ENCODE measurements around the gene FAM217B. TPM values are rescaled to one million over a fixed set of nuclear protein-coding genes. Genes with fewer than 3 reads are reported as not detected.
A peak's percentile ranks its signal among the peaks of the same experiment; 100 is the strongest.

Gene FAM217B
- total RNA-seq, 4 donors from 2014 or later: 5.1 to 9.3 (median 6.4) TPM

GRCh38 chr20:59923514-59923913, 16.7 kb upstream of the FAM217B start:
- intact Hi-C loops (cut with DNase I): no loop called here
- Histone ChIP-seq H3K27me3 (no peaks in the 10 kb centered on the region), H3K9me3 (no peaks in the 10 kb centered on the region), H3K4me1 (peaks cover 0 to 5% (median 0%) of the 10 kb centered on the region in 3 donors), H3K4me3 (no peak overlapping the region), H3K36me3 (no peaks in the 10 kb centered on the region), H3K27ac (no peak overlapping the region)
- no peak for DNase-seq
- WGBS, 2 donors: 87 to 92% methylated on average over 1 of the region's 1 CpG
- TF ChIP-seq CTCF (IDR thresholded peaks at IDR 0.05) (no peak), POLR2A (IDR thresholded peaks at IDR 0.05) (no peak)

- H3K27ac ChIP-seq: no peak overlapping the region
- DNase-seq: no peak
- intact Hi-C loops (cut with DNase I): no loop called here
- H3K27me3 ChIP-seq: no peaks in the 10 kb centered on the region
- TF ChIP-seq CTCF (IDR thresholded peaks at IDR 0.05) (no peak), POLR2A (IDR thresholded peaks at IDR 0.05) (no peak)
- no peaks in the 10 kb centered on the region for H3K9me3 ChIP-seq
- H3K4me3 ChIP-seq: no peak overlapping the region
- WGBS, 2 donors: 33 to 52% methylated on average over 1 of the region's 1 CpG
- peaks cover 0 to 5% (median 0%) of the 10 kb centered on the region in 3 donors for H3K4me1 ChIP-seq
- H3K36me3 ChIP-seq: no peaks in the 10 kb centered on the region
Measured at GRCh38 chr20:59925359-59925758, 14.8 kb upstream of the FAM217B start.

- Histone ChIP-seq H3K4me1 (peaks cover 0 to 5% (median 0%) of the 10 kb centered on the region in 3 donors), H3K27me3 (no peaks in the 10 kb centered on the region), H3K36me3 (no peaks in the 10 kb centered on the region), H3K9me3 (no peaks in the 10 kb centered on the region), H3K27ac (no peak overlapping the region), H3K4me3 (no peak overlapping the region)
- DNase-seq: no peak
- intact Hi-C loops (cut with DNase I): no loop called here
- TF ChIP-seq POLR2A (IDR thresholded peaks at IDR 0.05): no peak
- no peak for TF ChIP-seq CTCF (IDR thresholded peaks at IDR 0.05)
Measured at GRCh38 chr20:59925899-59926298, 14.3 kb upstream of the FAM217B start.

GRCh38 chr20:59931511-59932312, 8.5 kb upstream of the FAM217B start:
- peaks cover under 1 to 31% (median 9%) of the 10 kb centered on the region in 3 donors for H3K4me1 ChIP-seq
- 84 to 88% methylated on average over 9 of the region's 9 CpGs for WGBS, 2 donors
- intact Hi-C loops (cut with DNase I): no loop called here
- H3K27ac ChIP-seq: no peak overlapping the region
- DNase-seq: no peak
- no peaks in the 10 kb centered on the region for H3K9me3 ChIP-seq
- H3K4me3 ChIP-seq: no peak overlapping the region
- TF ChIP-seq CTCF (IDR thresholded peaks at IDR 0.05) (no peak), POLR2A (IDR thresholded peaks at IDR 0.05) (no peak)
- no peaks in the 10 kb centered on the region for H3K27me3 ChIP-seq
- H3K36me3 ChIP-seq: no peaks in the 10 kb centered on the region

- H3K27ac ChIP-seq: no peak overlapping the region
- DNase-seq: no peak
- WGBS, 2 donors: 94 to 95% methylated on average over 15 to 51 of the region's 72 CpGs
Measured at GRCh38 chr20:59932616-59933295, 7.4 kb upstream of the FAM217B start.

More at GRCh38 chr20:59932616-59933295, 7.4 kb upstream of the FAM217B start:
- Histone ChIP-seq H3K9me3 (no peaks in the 10 kb centered on the region), H3K36me3 (no peaks in the 10 kb centered on the region), H3K4me3 (peak overlapping the region; percentile 67 to 79 (median 70)), H3K27me3 (no peaks in the 10 kb centered on the region), H3K4me1 (peaks cover 11 to 42% (median 15%) of the 10 kb centered on the region in 3 donors)
- intact Hi-C loops (cut with DNase I): no loop called here
- TF ChIP-seq POLR2A (IDR thresholded peaks at IDR 0.05): no peak
- TF ChIP-seq CTCF (IDR thresholded peaks at IDR 0.05): no peak

All from esophagus squamous epithelium (tissue), 5 donors.